Liver (tissue), 9 donors: ENCODE measurements around the gene ADAT2. TPM values are rescaled to one million over a fixed set of nuclear protein-coding genes. Genes with fewer than 3 reads are reported as not detected.

Experiments
- DNase-seq: peaks from one replicate; pipeline ENCODE4 v3.0.0-alpha.2; 2017; ENCODE audit warnings: low spot score
- H3K27ac ChIP-seq, 2 donors: one replicate each; pipeline ENCODE4 v1.7.0; 2013; ENCODE audit warnings: inconsistent platforms in 2 of 2, low read length in 2 of 2, control low read depth in 1 of 2, low read depth in 1 of 2, mild to moderate bottlenecking in 1 of 2
- H3K27me3 ChIP-seq, 4 donors: one replicate each; pipeline versions ENCODE4 v1.6.1 to v1.7.0; 2013; ENCODE audit warnings: low read length in 3 of 4, inconsistent platforms in 1 of 4, mild to moderate bottlenecking in 1 of 4, moderate library complexity in 1 of 4; ENCODE audit not compliant: control insufficient read depth in 4 of 4, insufficient read depth in 4 of 4
- H3K36me3 ChIP-seq, 4 donors: one replicate each; pipeline versions ENCODE4 v1.6.1 to v1.7.0; 2013; ENCODE audit warnings: low read length in 3 of 4, mild to moderate bottlenecking in 3 of 4, low read depth in 1 of 4, moderate library complexity in 1 of 4; ENCODE audit not compliant: control insufficient read depth in 4 of 4, insufficient read depth in 3 of 4
- H3K4me1 ChIP-seq, 4 donors: one replicate each; pipeline versions ENCODE4 v1.6.1 to v1.7.0; 2013; ENCODE audit warnings: low read length in 3 of 4, mild to moderate bottlenecking in 3 of 4, moderate library complexity in 1 of 4; ENCODE audit not compliant: control insufficient read depth in 4 of 4, insufficient read depth in 4 of 4
- H3K4me3 ChIP-seq, 3 donors: one replicate each; pipeline versions ENCODE4 v1.6.1 to v1.7.0; 2013; ENCODE audit warnings: low read length in 3 of 3, control low read depth in 1 of 3, low read depth in 1 of 3, mild to moderate bottlenecking in 1 of 3
- H3K9ac ChIP-seq, 2 donors: one replicate each; pipeline ENCODE4 v1.7.0; 2013; ENCODE audit warnings: low read length in 2 of 2, mild to moderate bottlenecking in 2 of 2, moderate library complexity in 2 of 2, control low read depth in 1 of 2, low read depth in 1 of 2
- H3K9me3 ChIP-seq, 4 donors: one replicate each; pipeline versions ENCODE4 v1.6.1 to v1.7.0; 2013; ENCODE audit warnings: low read length in 3 of 4; ENCODE audit not compliant: control insufficient read depth in 4 of 4
- ATF3 ChIP-seq: IDR thresholded peaks from 2 replicates; pipeline ENCODE4 v1.6.1; 2016; ENCODE audit warnings: antibody characterized with exemption
- CTCF ChIP-seq: fragments of 150-350 bp; IDR thresholded peaks from 2 replicates; pipeline ENCODE4 v1.5.1; 2017; ENCODE audit warnings: improper control_type of control experiment, low read depth, low read length; ENCODE audit not compliant: missing input control
- EGR1 ChIP-seq, 2 donors: IDR thresholded peaks; 2 replicates each; pipeline ENCODE4 v1.6.1; 2016 to 2018; ENCODE audit warnings: antibody characterized with exemption in 2 of 2, low read depth in 2 of 2
- FOXA1 ChIP-seq: IDR thresholded peaks from 2 replicates; pipeline ENCODE4 v1.6.1; 2016; ENCODE audit warnings: antibody characterized with exemption
- FOXA2 ChIP-seq: IDR thresholded peaks from 2 replicates; pipeline ENCODE4 v1.6.1; 2016; ENCODE audit warnings: antibody characterized with exemption
- GABPA ChIP-seq, 2 donors: IDR thresholded peaks in 1 of 2; conservative IDR thresholded peaks in 1 of 2; 2 replicates each; pipeline ENCODE4 v1.6.1; 2016; ENCODE audit warnings: antibody characterized with exemption in 2 of 2, mild to moderate bottlenecking in 1 of 2, moderate library complexity in 1 of 2
- HNF4A ChIP-seq, 2 donors: conservative IDR thresholded peaks; 2 replicates each; pipeline ENCODE4 v1.6.1; 2016; ENCODE audit warnings: antibody characterized with exemption in 2 of 2, mild to moderate bottlenecking in 2 of 2
- HNF4G ChIP-seq: IDR thresholded peaks from 2 replicates; pipeline ENCODE4 v1.6.1; 2016; ENCODE audit warnings: antibody characterized with exemption
- JUND ChIP-seq, 2 donors: IDR thresholded peaks; 2 replicates each; pipeline ENCODE4 v1.6.1; 2016; ENCODE audit warnings: antibody characterized with exemption in 2 of 2
- MAX ChIP-seq: IDR thresholded peaks from 2 replicates; pipeline ENCODE4 v1.6.1; 2016; ENCODE audit warnings: antibody characterized with exemption
- NR2F2 ChIP-seq: IDR thresholded peaks from 2 replicates; pipeline ENCODE4 v1.6.1; 2016; ENCODE audit warnings: antibody characterized with exemption
- RAD21 ChIP-seq, 2 donors: IDR thresholded peaks; 2 replicates each; pipeline ENCODE4 v1.6.1; 2016; ENCODE audit warnings: antibody characterized with exemption in 2 of 2, mild to moderate bottlenecking in 2 of 2
- REST ChIP-seq: IDR thresholded peaks from 2 replicates; pipeline ENCODE4 v1.6.1; 2016; ENCODE audit warnings: antibody characterized with exemption, mild to moderate bottlenecking
- RXRA ChIP-seq, 2 donors: IDR thresholded peaks; 2 replicates each; pipeline ENCODE4 v1.6.1; 2017 to 2018; ENCODE audit warnings: antibody characterized with exemption in 2 of 2, mild to moderate bottlenecking in 1 of 2
- SP1 ChIP-seq: IDR thresholded peaks from 2 replicates; pipeline ENCODE4 v1.6.1; 2018; ENCODE audit warnings: antibody characterized with exemption, mild to moderate bottlenecking
- TAF1 ChIP-seq: conservative IDR thresholded peaks from 2 replicates; pipeline ENCODE4 v1.6.1; 2016; ENCODE audit warnings: antibody characterized with exemption, mild to moderate bottlenecking
- YY1 ChIP-seq: IDR thresholded peaks from 2 replicates; pipeline ENCODE4 v1.6.1; 2016; ENCODE audit warnings: antibody characterized with exemption, mild to moderate bottlenecking
- ZBTB33 ChIP-seq: IDR thresholded peaks from 2 replicates; pipeline ENCODE4 v1.6.1; 2016; ENCODE audit warnings: antibody characterized with exemption
- WGBS: extraction: QIAGEN DNeasy Blood & Tissue Kit; methylation state at CpG from one replicate; pipeline ENCODE4 v1.1.7; 2013; 5-methylcytosine and 5-hydroxymethylcytosine counted together
- polyA plus RNA-seq, 2 donors: library from polyadenylated mRNA; stranded (reverse) in 1 of 2; unstranded in 1 of 2; fragments of 200-250 nt in 1 of 2; fragments of >200 nt in 1 of 2; fragmentation: Nextera tagmentation in 1 of 2; extraction: Ambion mirVana in 1 of 2; gene quantifications; one replicate each; pipeline versions ENCODE4 v1.2.1 to v1.2.3, GENCODE V29; 2013 to 2015
- total RNA-seq, 2 donors: library from RNA; depleted of rRNA; stranded (reverse); fragments of >200 nt; gene quantifications; one replicate each; pipeline ENCODE4 v1.2.3, GENCODE V29; 2014
- donor health status: healthy.
- donor health status: healthy.
- donor health status: healthy.
- donor health status: healthy.
- donor health status: healthy.

The ADAT2 gene
- total and polyA plus RNA-seq, 4 donors = 1.4 to 3.7 (median 2.5) TPM

GRCh38 chr6:143397227-143398222, 53.0 kb downstream of the ADAT2 start:
- peak overlapping the region; percentile 63 to 66 for H3K27ac ChIP-seq
- TF ChIP-seq JUND (IDR thresholded peaks at IDR 0.05) (peak; percentile 93 to 98), HNF4G (no peak), REST (peak; percentile 72), ZBTB33 (peak; percentile 88), RXRA (IDR thresholded peaks at IDR 0.05) (peak; percentile 98 to 99), EGR1 (IDR thresholded peaks at IDR 0.05; ENCODE audit: low read depth in 2 of 2) (peak; percentile 95 to 97), ATF3 (peak; percentile 76), NR2F2 (peak; percentile 87), SP1 (peak; percentile 89), YY1 (peak; percentile 82), FOXA2 (peak; percentile 81), RAD21 (IDR thresholded peaks at IDR 0.05) (peak; percentile 47 to 61), CTCF (no peak), MAX (peak; percentile 89), GABPA (IDR thresholded peaks at IDR 0.05 in 1 of 2, conservative IDR thresholded peaks at IDR 0.05 in 1 of 2) (peak in 1 of 2 donors; percentile 75), FOXA1 (peak; percentile 91), HNF4A (conservative IDR thresholded peaks at IDR 0.05) (peak; percentile 79 to 91), TAF1 (no peak)
- WGBS = 43% methylated on average over 16 of the region's 16 CpGs
- H3K27me3 ChIP-seq = no peaks in the 10 kb centered on the region
- H3K9me3 ChIP-seq = no peaks in the 10 kb centered on the region
- no peaks in the 10 kb centered on the region for H3K36me3 ChIP-seq
- no peak overlapping the region for H3K9ac ChIP-seq
- peak; percentile 46 for DNase-seq
- H3K4me1 ChIP-seq = peaks cover 0 to 10% (median under 1%) of the 10 kb centered on the region in 4 donors
- no peak overlapping the region for H3K4me3 ChIP-seq
